Jurkat, Clone E6-1 (cell line): ENCODE results near the gene DSTYK.
A peak's percentile ranks its signal among the peaks of the same experiment; 100 is the strongest.

Experiments
- DNase-seq: peaks from one replicate; pipeline ENCODE4 v3.0.0-alpha.2; 2011; ENCODE audit warnings: low read depth, low spot score
- H3K4me3 ChIP-seq: 2 replicates; pipeline ENCODE4 v1.5.1; 2011; ENCODE audit warnings: mild to moderate bottlenecking, low read length, control low read depth, moderate library complexity

The DSTYK gene

DNA sequence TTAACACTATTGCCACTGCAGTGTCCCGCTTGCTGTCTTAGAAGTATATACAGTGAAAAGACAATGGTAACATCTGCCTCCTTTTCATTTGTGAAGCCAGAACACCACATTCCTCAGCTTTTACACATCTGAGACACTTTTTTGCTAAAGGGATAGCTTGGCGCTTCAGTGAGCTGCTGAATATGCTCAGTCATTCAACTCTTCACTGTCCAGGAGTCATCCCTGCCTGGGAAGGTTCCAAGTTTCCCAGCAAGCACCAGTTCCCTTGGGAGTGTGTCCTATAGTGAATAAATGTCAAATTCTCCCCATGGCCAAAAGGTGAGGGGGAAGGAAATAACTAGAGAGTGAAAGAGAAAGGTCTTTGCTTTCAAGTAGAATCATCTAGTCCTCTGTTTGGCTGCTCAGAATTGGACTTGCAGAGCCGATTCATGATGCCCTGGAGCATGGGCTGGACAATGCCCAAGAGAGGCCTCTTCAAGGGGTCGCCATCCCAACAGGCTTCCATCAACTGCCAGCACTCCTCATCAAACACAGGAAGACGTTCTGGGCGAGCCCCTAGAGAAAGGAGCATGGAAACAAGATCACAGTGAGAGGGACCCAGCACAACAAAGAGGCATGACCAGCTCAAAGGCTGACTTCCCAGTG is 64.2 kb downstream of the DSTYK start:
- DNase-seq: no peak
- H3K4me3 ChIP-seq: no peak overlapping the region

- H3K4me3 ChIP-seq: no peak overlapping the region
- no peak for DNase-seq
Observed at GRCh38 chr1:205144751-205145150, 66.8 kb downstream of the DSTYK start.

DNA sequence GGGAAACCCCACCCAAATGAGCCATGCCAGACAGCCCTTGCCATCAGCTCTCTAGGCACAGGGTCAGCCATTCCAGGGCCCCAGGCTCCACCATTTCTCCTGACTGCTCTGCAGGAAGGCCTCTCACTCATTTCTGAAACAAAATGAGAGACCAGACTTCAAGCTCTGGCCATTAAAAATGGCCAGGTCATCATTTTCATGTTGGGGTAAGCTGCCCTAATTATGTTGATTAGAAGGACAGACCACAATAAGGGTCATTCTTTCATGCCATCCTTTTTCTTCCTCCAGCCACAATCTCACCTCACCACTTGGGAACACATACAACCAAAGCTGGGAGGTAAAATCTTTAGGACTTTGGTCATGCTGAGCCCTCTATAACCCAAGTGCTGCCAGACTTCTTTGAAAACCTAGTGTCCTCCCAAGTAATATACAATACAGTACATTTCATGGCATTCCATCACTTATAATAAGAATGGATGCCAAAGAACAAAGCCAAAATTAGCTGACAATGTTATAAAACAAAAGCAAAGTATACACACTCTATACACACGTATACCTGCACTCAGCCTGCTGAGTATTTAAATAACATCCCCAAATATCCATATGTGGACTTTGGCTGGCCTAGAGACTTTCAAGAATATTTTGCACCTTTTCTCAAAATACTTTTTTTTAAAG is 67.3 kb downstream of the DSTYK start:
- DNase-seq: no peak
- no peak overlapping the region for H3K4me3 ChIP-seq

GRCh38 chr1:205142102-205142469 is 69.4 kb downstream of the DSTYK start:
- no peak overlapping the region for H3K4me3 ChIP-seq
- DNase-seq: no peak

- no peak overlapping the region for H3K4me3 ChIP-seq
- DNase-seq: peak; percentile 85
Observed at GRCh38 chr1:205141236-205142101, 70.0 kb downstream of the DSTYK start.

DNA sequence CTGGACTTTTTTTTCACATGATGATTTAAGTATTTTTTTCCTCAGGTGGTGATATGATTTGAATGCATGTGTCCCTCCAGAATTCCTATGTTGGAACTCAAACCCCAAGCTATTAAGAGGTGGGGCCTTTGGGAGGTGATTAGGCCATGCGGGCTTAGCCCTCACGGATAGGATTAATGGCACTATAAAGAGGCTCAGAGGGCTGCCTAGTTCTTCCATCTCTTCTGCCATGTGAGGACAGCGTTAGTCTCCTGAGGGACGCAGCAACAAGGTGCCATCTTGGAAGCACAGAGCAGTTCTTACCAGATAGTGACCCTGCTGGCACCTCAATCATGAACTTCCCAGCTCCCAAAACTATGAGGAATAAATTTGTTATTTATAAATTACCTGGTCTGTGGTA is 71.4 kb downstream of the DSTYK start:
- DNase-seq: no peak
- no peak overlapping the region for H3K4me3 ChIP-seq

- H3K4me3 ChIP-seq: no peak overlapping the region
- DNase-seq: no peak
Observed at GRCh38 chr1:205137901-205138300, 73.6 kb downstream of the DSTYK start.

GRCh38 chr1:205133287-205133686 is 78.2 kb downstream of the DSTYK start:
- H3K4me3 ChIP-seq: no peak overlapping the region
- no peak for DNase-seq

GRCh38 chr1:205129447-205130029 is 82.0 kb downstream of the DSTYK start:
- H3K4me3 ChIP-seq: no peak overlapping the region
- no peak for DNase-seq

DNA sequence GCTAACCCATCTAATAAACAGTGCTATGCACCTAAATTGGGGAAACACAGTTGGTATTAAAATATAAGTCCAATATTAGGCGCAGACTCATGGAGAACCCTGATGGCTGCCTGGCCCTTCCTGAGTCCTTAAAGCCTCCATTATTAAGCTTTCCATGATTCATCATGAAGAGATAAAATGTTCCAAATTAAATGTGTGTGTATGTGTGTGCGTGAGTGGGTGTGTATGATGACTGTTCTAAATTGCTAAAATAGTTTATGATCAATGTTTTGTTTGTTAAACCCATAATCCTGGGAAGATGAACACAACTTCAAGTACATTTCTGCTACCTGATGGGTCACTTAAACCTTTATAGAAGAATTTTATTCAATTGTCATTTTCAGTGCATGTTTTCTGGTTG is 83.5 kb downstream of the DSTYK start:
- no peak for DNase-seq
- no peak overlapping the region for H3K4me3 ChIP-seq

DNA sequence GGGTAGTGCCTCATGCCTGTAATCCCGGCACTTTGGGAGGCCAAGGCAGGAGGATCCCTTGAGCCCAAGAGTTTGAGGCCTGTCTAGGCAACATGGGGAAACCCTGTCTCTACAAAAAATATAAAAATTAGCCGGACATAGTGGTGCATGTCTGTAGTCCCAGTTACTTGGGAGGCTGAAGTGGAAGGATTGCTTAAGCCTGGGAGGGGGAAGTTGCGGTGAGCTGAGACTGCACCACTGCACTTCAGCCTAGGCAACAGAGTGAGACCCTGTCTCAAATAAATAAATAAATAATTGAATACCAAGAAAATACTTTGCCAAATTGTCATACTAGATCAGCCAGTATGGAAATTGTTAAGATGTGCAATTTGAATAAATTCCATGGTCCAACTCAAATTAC is 83.9 kb downstream of the DSTYK start:
- DNase-seq: no peak
- no peak overlapping the region for H3K4me3 ChIP-seq

DNA sequence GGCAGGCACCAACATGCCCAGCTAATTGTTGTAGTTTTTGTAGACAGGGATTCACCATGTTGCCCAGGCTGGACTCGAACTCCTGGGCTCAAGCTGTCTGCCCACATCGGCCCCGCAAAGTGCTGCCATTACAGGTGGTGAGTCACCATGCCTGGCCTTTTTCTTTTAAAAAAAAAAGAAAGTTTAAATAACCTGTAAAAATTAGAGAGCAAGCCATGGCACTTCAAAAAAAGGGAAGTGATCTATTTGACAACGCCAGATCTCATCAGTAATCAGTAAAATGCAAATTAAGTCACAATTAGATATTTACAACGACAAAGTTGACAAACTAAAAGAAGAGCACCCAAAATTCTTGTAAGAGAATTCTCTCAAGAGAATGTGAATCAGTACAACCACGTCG is 86.8 kb downstream of the DSTYK start:
- DNase-seq: no peak
- H3K4me3 ChIP-seq: no peak overlapping the region

- no peak for DNase-seq
- peak overlapping the region; percentile 80 for H3K4me3 ChIP-seq
Observed at GRCh38 chr1:205122489-205122882, 89.0 kb downstream of the DSTYK start.

DNA sequence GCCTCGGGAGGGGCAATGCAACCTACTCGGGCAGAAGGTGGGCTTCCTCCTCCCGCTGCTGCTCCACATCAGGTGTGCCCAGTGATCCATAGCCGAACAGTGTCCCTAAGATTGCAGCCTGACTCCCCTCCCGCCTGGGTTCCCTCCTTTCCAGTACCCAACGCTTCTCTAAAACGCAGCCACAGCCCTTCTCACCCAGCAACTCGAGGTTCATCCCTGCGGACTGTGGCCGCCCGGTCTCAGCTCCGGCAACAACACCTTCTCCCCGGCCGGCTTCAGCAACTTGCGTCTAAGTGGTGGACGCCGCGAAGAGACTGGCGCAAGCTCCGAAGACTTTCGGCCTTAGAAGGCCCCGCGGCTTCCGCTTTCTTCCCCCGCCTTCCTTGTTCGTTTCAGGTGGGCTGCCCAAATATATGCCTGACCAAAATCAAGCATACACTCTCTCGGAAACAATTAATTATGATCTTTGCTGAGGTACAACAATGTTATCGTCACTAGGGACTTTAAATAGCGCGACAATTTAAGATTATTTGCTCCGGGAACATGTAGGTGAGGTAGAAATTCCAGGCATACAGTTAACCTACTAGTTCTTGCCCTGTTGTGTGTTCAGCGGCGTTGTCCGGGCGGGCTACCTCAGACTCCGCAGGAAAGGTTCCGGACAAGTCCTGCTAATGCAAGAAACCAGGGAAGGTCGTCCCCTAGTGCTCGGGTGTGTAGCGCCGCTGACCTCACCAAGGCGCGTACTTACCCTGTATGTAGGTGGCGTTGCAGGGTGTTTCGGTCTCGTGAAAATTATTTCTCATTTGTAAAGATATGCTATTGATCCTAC is 89.6 kb downstream of the DSTYK start, which contains the start of gene RBBP5:
RBBP5 (minus strand) TSS at position 319 of the 829 bp plus-strand sequence; CDS start at position 214, 105 bp downstream.
- peak within 1 kb of the TSS; percentile 80 for H3K4me3 ChIP-seq
- peak; percentile 98 for DNase-seq

- no peak for DNase-seq
- no peak overlapping the region for H3K4me3 ChIP-seq
Observed at GRCh38 chr1:205118752-205119151, 92.8 kb downstream of the DSTYK start.

- DNase-seq: no peak
- no peak overlapping the region for H3K4me3 ChIP-seq
Observed at GRCh38 chr1:205111354-205111753, 100.1 kb downstream of the DSTYK start.

DNA sequence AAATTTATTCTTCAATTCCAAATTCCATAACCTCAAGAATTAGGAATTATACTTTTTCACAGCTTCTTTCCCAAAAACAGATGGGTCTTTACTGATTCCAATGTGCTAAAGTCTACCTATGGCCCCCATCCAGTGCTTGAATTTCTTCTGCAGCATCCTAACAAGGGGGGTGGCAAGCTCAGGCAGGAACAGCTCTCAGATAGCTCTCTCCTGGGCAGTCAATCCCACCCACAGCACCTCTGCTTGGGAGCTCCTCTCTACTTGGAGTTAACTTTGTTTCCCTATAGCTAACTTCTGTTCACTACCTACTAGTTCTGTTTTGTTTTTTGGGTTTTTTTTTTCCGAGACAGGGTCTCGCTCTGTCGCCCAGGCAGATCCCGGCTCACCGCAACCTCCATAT is 101.8 kb downstream of the DSTYK start:
- no peak for DNase-seq
- no peak overlapping the region for H3K4me3 ChIP-seq

GRCh38 chr1:205109269-205109668 is 102.2 kb downstream of the DSTYK start:
- no peak overlapping the region for H3K4me3 ChIP-seq
- DNase-seq: no peak

- no peak for DNase-seq
- no peak overlapping the region for H3K4me3 ChIP-seq
Observed at GRCh38 chr1:205108464-205108863, 103.0 kb downstream of the DSTYK start.
